HG03039 (cell line): Measurements from ENCODE around the gene KLK2.
"Not testable (repeated sequence)": the region's sequence is repeated elsewhere in the genome, so short reads cannot be mapped to it uniquely, and the experiment has no call there.

Experiments
- ATAC-seq: cut with Tn5 transposase; IDR thresholded peaks from one replicate; pipeline ENCODE4 v1.9.1; 2021; ENCODE audit warnings: mild to moderate bottlenecking, moderate library complexity; ENCODE audit not compliant: unreplicated experiment

Gene KLK2

GRCh38 chr19:50891253-50891625 is 18.0 kb downstream of the KLK2 start:
- no peak for ATAC-seq

- ATAC-seq: no peak
Observed at GRCh38 chr19:50893047-50893736, 20.0 kb downstream of the KLK2 start.

GRCh38 chr19:50894478-50895356 is 21.5 kb downstream of the KLK2 start:
- ATAC-seq: no peak

GRCh38 chr19:50896089-50896590 is 22.9 kb downstream of the KLK2 start:
- not testable (repeated sequence) for ATAC-seq

- peak; percentile 69 for ATAC-seq
Observed at GRCh38 chr19:50896591-50897190, 23.5 kb downstream of the KLK2 start.

GRCh38 chr19:50897191-50897607 is 24.0 kb downstream of the KLK2 start:
- no peak for ATAC-seq

- ATAC-seq: no peak
Observed at GRCh38 chr19:50897612-50898011, 24.4 kb downstream of the KLK2 start.

- ATAC-seq: no peak
Observed at GRCh38 chr19:50898018-50898417, 24.8 kb downstream of the KLK2 start.

GRCh38 chr19:50899569-50899968 is 26.3 kb downstream of the KLK2 start:
- no peak for ATAC-seq

GRCh38 chr19:50902640-50903039 is 29.4 kb downstream of the KLK2 start:
- ATAC-seq: no peak

- ATAC-seq: no peak
Observed at GRCh38 chr19:50906217-50906616, 33.0 kb downstream of the KLK2 start.

- no peak for ATAC-seq
Observed at GRCh38 chr19:50908336-50908735, 35.1 kb downstream of the KLK2 start.

GRCh38 chr19:50909240-50910070 is 36.2 kb downstream of the KLK2 start:
- no peak for ATAC-seq

GRCh38 chr19:50910722-50911121 is 37.5 kb downstream of the KLK2 start:
- ATAC-seq: no peak

GRCh38 chr19:50911206-50912101 is 38.2 kb downstream of the KLK2 start, which contains the start of gene KLK4:
Gene KLK4 (minus strand): TSS chr19:50911395. CDS start chr19:50910738, 657 bp downstream.
- ATAC-seq: no peak

GRCh38 chr19:50912102-50912599 is 38.9 kb downstream of the KLK2 start:
- ATAC-seq: no peak

- no peak for ATAC-seq
Observed at GRCh38 chr19:50912727-50913716, 39.8 kb downstream of the KLK2 start.

GRCh38 chr19:50916069-50916468 is 42.8 kb downstream of the KLK2 start:
- ATAC-seq: no peak
